UCSD-AML1 (cell line): Measurements from ENCODE around the gene NUFIP1.
"Not testable (repeated sequence)": the region's sequence is repeated elsewhere in the genome, so short reads cannot be mapped to it uniquely, and the experiment has no call there.

Experiments
- DNase-seq: peaks from one replicate; lab custom pipeline; 2025; ENCODE audit not compliant: unreplicated experiment; lab: John Stamatoyannopoulos, UW

NUFIP1 gene

DNA sequence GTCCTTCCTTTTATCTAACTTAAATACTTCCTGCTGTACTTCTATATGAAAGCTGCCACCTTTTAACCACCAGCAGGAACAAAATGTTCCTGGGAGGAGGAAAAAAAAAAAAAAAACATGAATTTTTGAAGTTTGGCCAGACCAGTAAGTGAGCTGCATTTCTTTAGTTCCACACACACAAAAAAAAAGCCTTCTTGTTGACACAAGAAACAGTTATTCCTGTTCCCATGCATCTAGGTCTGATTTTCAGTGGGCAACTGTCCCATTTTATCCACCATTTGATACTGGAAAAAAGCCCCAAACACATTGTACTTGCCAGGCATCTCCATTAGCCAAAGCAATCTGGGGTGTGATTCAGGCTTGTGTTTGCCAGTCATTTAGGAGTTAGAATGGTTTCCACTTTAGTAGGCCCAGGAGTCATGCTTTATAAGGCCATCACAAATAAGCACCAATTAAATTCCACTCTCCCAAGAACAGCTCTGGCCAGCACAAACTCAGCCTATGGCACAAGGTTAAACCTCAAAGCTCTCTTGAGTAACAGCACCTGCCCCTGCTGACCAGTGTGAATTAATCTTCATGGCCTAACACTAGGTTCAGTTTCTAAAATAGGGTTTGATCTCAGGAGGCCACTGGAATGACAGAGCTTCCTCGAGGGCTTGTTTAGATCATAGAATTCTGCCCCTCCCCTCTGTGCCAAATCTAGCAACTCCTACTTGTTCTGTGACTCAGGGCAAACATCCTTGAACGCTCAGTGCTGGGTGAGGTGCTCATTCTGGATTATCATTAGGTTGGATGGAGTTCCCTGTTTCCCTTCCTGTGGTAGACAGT, 67.1 kb downstream of the NUFIP1 start:
- no peak for DNase-seq

DNA sequence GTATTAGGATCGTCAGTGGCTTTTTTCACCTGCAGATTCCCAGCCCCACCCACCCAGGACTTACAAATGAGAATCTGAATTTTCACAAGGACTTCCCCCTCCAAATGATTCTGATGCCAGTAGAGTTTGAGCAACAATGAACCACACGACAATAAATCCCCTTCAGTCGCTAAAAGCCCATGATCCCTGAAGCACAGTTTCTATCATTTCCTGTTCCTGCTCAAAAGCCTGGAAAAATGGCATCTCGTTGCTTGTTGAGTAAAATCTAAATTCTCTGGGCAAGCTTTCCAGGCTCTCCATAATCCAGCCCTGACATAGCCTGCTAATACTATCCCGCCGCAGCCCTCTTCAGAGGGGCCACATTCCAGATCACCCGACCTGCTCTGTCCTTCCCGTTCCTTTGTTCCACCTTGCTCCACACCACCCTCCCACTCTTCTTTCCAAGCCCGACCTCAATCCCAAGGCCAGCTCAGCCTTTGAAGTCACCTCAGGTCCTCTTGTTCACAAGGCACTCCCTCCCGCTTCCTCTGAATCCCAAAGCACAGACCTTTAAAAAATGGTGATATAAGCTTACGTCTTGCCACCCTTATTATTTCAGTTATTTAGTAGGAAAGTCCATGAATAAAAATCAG, 67.9 kb downstream of the NUFIP1 start:
- DNase-seq: no peak

DNA sequence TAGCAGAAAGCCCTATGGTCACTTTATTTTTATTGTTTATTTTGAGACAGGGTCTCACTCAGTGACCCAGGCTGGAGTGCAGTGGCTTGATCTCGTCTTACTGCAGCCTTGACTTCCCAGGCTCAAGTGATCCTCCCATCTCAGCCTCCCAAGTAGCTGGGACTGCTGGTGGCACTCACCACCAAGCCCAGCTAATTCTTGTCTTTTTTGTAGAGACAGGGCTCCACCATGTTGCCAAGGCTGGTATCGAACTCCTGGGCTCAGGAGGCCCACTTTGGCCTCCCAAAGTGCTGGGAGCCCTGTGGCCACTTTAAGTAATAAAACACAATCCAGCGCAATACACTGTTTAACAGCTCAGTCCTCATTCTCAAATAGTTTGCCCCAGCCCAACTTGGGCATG, 69.3 kb downstream of the NUFIP1 start:
- DNase-seq: no peak

DNA sequence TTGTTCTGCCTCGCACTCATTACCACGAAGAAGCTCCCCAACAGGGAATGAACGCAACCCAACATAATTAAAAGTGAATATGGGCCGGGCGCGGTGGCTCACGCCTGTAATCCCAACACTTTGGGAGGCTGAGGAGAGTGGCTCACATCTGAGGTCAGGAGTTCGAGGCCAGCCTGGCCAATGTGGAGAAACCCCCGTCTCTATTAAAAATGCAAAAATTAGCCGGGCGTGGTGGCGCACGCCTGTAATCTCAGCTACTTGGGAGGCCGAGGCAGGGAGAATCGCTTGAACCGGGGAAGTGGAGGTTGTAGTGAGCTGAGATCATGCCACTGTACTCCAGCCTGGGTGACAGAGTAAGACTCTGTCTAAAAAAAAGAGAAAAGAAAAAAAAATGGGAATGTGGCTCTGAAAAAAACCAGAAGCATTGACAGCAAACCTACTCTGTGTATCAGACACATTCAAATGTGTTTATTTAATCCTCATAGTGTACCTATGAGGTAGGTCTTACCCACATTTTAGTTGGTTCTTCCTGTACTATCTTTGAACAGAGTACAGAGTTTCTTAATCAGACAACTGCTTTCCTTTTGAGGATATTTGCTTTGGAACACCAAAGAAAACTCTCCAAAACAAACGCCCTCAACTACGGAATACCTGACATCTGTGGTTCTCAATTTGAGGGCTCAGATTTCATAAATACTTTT, 70.0 kb downstream of the NUFIP1 start:
- no peak for DNase-seq

DNA sequence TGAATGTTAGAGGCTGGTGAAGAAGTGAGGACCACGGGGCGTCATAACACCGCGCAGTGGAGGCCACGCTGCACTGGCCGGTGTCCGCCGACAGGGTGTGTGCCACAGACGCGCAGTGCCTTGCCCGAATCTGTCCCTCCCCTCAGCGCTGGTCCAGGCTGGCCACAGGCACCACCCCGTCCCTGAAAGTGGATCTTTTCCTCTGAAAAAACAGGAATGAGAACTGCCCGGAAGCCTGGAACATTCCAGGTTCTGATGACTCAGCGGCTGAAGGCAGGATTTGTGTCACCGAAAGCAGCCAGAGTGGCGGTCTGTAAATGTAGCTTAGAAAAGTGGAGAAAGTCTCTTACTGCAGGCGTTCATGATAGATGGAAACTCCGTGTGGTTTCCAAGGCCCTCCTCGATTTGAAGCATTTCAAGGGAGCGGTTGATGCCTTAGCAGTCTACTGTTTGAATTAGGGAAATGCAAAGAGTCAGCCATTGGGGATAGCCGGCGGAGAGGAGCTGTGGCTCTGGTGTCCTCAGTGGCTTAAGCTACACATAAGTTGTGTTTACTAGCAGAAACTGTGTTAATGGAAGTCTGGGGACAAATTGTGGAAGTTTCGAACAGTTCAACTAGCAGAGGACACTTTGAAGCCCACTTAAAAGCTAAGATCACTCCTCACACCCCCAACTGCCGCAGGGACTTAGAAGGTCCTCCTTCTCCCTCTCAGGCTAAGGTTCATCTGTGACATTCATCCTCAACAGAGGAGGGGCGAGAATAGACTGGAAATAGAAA, 70.8 kb downstream of the NUFIP1 start:
- DNase-seq: peak; percentile 90

GRCh38 chr13:44917589-44918325, 71.5 kb downstream of the NUFIP1 start:
- DNase-seq: peak; percentile 98

GRCh38 chr13:44912278-44913016, 76.8 kb downstream of the NUFIP1 start:
- no peak for DNase-seq

GRCh38 chr13:44908712-44909111, 80.6 kb downstream of the NUFIP1 start:
- no peak for DNase-seq

GRCh38 chr13:44908266-44908665, 81.0 kb downstream of the NUFIP1 start:
- DNase-seq: no peak

DNA sequence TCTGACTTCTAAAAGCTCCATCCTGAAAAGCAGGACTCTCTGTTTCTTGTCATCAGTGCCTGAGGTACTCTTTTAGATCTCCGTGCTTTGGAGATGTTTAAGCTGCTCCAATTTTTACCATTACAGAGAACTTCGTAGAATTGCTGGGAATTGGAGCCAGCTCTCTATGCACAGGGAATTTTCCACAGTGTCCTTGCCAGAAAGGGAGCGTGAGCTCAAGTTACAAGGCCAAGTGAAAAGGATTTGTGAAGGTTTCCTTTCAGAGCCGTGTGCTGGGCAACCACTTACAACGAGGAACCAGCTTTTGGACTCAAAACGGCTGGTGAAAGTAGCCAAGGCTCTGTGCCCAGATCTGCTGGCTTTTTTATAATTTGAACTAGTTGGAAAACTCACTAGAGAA, 82.6 kb downstream of the NUFIP1 start:
- no peak for DNase-seq

GRCh38 chr13:44906230-44906629, 83.0 kb downstream of the NUFIP1 start:
- DNase-seq: no peak

- DNase-seq: no peak
Observed at GRCh38 chr13:44905556-44905955, 83.7 kb downstream of the NUFIP1 start.

DNA sequence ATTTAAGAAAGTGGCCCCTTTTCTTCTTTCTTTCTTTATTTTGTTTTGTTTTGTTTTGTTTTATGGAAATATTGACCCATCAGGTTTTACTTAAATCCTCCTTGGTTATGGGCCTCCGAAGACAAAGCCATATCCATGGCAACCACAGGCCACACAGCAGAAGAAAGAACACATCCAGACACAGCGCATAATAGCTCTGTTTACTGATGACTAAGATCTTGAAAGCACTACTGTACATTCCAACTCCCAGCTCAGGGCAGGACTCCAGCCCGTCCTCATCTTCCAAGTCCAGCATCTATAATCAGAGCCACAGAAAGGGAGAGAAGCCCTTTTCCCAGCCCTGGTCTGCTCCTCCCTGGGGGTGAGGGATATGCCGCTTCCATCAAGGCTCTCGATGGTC, 84.3 kb downstream of the NUFIP1 start:
- no peak for DNase-seq

DNA sequence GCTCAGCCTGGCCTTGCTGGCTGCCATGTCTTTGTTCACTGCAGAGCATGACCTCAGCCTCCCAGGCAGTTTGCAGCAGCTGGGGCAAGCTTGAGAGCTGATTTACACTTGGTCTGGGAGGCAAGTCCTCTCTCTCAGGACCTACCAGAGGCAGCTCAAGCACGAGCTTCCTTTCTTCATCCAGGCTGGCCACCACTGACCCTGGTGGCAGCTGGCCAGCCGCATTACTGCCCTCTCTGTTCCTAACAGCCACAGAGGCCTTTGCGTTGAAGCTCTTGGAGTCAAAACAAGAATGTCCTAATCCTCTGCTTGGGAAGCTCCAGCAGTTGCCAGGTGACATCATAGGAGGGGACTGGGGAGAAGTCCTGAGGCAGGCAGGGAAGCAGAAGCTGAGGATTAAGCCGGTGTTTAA, 85.7 kb downstream of the NUFIP1 start:
- DNase-seq: no peak

DNA sequence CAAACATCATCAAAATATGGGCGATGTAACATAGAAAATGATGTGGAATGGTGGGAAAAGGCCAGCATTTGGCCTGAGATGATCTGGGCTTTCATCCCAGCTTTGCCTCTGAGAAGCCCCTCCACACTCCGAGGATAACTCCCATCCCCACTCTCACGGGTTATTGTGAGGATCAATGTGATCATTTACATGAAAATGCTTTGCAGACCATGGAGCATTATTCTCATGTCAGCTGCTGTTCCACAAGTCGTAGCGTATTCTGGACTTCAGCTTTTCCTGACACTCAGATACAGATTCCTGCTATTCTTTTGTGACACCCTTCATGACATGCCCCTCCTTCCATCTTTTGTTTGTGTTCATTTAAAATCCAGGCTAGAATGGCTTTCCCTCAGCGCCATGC, 86.5 kb downstream of the NUFIP1 start:
- no peak for DNase-seq

GRCh38 chr13:44899967-44900366, 89.3 kb downstream of the NUFIP1 start:
- no peak for DNase-seq

DNA sequence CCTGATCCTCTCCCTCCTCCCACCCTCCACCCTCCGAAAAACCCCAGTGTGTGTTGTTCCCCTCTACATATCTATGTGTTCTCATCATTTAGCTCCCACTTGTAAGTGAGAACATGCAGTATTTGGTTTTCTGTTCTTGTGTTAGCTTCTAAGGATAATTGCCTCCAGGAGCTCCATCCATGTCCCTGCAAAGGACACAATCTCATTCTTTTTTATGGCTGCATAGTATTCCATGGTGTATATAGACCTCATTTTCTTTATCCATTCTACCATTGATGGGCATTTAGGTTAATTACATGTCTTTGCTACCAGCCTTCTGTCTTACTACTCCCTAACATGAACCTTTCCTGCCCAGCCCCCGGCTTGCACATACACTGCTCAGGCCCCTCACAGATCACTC, 91.0 kb downstream of the NUFIP1 start:
- not testable (repeated sequence) for DNase-seq

- DNase-seq: no peak
Observed at GRCh38 chr13:44895953-44896335, 93.3 kb downstream of the NUFIP1 start.

DNA sequence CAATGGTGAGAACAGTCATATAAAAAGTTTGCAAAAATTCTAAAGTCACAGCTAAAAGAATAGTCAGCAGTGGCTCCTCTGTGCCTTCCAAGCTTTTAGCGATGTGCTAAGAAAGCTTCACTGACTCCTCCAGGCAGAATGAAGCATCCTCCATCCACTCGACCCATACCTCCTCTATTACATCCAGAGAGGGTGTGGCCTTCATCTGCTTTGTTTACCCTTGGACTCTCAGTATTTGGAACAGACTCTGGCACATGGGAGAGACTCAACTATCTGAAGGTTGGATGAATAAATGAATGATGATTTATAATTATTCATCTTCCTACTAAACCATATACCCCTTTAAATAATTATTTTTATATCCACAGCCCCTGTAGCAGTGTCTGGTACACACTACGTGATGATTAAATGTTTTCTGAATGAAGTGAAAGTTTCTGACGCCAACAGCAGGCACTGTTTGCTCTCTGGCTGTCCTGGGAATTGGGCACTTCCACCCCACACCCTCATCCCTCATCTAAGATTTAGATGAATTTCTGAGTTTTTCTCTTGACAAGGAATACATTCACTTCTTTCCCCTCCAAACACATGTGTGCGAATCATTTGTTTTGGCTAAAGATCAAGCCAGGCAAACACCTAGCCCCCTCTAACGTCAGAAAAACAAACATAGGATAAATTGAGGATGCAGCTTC, 93.9 kb downstream of the NUFIP1 start:
- DNase-seq: no peak
